ENCODE data around the gene INAVA.

INAVA gene

GRCh38 chr1:200887772-200888348, 6.8 kb upstream of the INAVA start:
- Mint-ChIP-seq H3K36me3 (no peaks in the 10 kb centered on the region), H3K4me3 (no peak overlapping the region), H3K9me3 (no peaks in the 10 kb centered on the region), H3K4me1 (peaks cover 58% of the 10 kb centered on the region), H3K27ac (no peak overlapping the region), H3K27me3 (peaks cover 59% of the 10 kb centered on the region)
- DNase-seq: no peak
- CTCF ChIA-PET: interaction anchor here (0.7 to 2.0 kb wide), 7 partner anchors 10 to 231 kb away, joined by 3 to 13 read pairs (median 3); no protein-coding TSS in a partner anchor

- no peak overlapping the region for H3K27ac Mint-ChIP-seq
- CTCF ChIA-PET: interaction anchor here (0.7 to 2.0 kb wide), 6 partner anchors 11 to 230 kb away, joined by 3 to 13 read pairs (median 3); no protein-coding TSS in a partner anchor
- no peaks in the 10 kb centered on the region for H3K9me3 Mint-ChIP-seq
- peaks cover 58% of the 10 kb centered on the region for H3K4me1 Mint-ChIP-seq
- H3K4me3 Mint-ChIP-seq: no peak overlapping the region
- peak; percentile 78 for DNase-seq
- peaks cover 64% of the 10 kb centered on the region for H3K27me3 Mint-ChIP-seq
- no peaks in the 10 kb centered on the region for H3K36me3 Mint-ChIP-seq
Observed at GRCh38 chr1:200888349-200888838, 6.3 kb upstream of the INAVA start.

DNA sequence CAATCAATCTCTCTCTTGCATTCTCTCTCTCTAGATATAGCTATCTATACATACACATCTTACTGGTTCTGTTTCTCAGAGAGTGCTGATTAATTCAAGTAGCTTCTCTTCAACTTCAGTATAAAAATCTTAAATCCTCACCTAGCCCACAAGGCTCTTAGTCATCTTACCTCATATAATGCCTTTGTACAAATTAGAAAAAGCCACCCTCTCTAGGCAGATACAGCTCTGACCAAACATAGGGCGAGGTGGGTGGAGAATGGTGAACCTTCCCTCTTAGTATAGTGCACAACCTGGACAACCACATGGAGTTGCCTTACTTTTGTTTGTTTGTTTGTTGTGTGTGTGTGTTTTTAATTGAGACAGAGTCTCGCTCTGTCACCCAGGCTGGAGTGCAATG, 5.1 kb upstream of the INAVA start:
- CTCF ChIA-PET: interaction anchor here (2.0 kb wide), 1 partner anchor 12 kb away, joined by 13 read pairs; no protein-coding TSS in a partner anchor
- Mint-ChIP-seq H3K27me3 (peaks cover 75% of the 10 kb centered on the region), H3K27ac (no peak overlapping the region), H3K36me3 (no peaks in the 10 kb centered on the region), H3K9me3 (no peaks in the 10 kb centered on the region), H3K4me3 (no peak overlapping the region), H3K4me1 (peaks cover 58% of the 10 kb centered on the region)
- no peak for DNase-seq

- H3K9me3 Mint-ChIP-seq: no peaks in the 10 kb centered on the region
- H3K27ac Mint-ChIP-seq: no peak overlapping the region
- no peaks in the 10 kb centered on the region for H3K36me3 Mint-ChIP-seq
- DNase-seq: no peak
- no peak overlapping the region for H3K4me3 Mint-ChIP-seq
- CTCF ChIA-PET: no interaction called here
- peaks cover 80% of the 10 kb centered on the region for H3K27me3 Mint-ChIP-seq
- H3K4me1 Mint-ChIP-seq: peaks cover 58% of the 10 kb centered on the region
Observed at GRCh38 chr1:200890027-200890426, 4.7 kb upstream of the INAVA start.

DNA sequence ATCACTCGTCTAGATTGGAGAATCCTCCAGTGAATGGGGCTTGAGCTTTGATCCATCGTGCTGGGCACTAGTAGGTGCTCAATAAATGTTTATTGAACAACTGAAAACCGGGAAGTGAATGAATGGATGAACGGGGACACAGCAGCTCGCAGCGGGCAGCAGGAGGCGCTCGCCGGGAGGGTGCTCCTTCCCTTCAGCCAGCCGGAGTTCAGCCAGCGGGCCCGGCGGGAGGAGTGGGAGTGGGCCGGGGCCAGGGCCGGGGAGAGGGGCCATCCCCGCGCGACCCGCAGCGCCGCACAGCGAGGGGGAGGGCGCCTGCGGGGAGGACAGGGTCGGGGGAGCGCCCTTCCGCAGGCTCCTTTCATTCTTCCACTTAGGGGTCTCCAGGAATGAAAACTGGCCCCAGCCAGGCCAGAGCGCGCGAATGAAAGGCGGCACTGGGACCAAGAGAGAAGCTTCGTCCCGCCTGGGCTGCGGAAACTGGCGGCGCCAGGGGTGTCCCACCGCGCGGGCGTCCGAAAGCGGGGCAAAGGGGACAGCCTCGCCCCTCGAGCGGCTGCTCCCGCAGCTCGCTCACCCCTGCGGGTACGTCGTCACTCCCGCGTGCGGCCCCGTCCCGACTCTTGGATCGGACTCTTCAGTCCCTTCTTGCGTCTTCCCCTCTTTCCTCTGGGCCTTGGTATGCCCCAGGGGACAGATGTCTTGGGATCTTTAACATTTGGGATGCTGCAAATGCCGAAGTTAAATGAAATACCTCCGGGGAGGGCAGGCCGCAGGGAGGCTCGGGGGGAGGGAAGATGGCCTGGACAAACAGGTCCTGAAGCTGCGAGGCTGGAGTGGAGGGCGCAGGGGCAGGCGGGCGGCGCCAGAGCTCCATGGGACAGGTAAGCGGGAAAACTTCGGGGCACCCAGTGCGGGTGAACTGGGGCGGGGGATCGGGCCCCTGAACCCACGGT, 3.6 kb upstream of the INAVA start:
- no peaks in the 10 kb centered on the region for H3K9me3 Mint-ChIP-seq
- CTCF ChIA-PET: interaction anchor here (0.6 kb wide), 1 partner anchor 14 kb away, joined by 3 read pairs; no protein-coding TSS in a partner anchor
- no peak overlapping the region for H3K27ac Mint-ChIP-seq
- no peaks in the 10 kb centered on the region for H3K36me3 Mint-ChIP-seq
- DNase-seq: peak; percentile 31
- peaks cover 53% of the 10 kb centered on the region for H3K4me1 Mint-ChIP-seq
- peaks cover 87% of the 10 kb centered on the region for H3K27me3 Mint-ChIP-seq
- peak overlapping the region; percentile 62 for H3K4me3 Mint-ChIP-seq

GRCh38 chr1:200891774-200892157, 2.9 kb upstream of the INAVA start:
- DNase-seq: no peak
- Mint-ChIP-seq H3K4me3 (peak overlapping the region; percentile 23), H3K36me3 (no peaks in the 10 kb centered on the region), H3K27ac (no peak overlapping the region), H3K9me3 (no peaks in the 10 kb centered on the region), H3K27me3 (peaks cover 91% of the 10 kb centered on the region), H3K4me1 (peaks cover 49% of the 10 kb centered on the region)
- CTCF ChIA-PET: no interaction called here

- Mint-ChIP-seq H3K4me1 (peaks cover 43% of the 10 kb centered on the region), H3K27ac (no peak overlapping the region), H3K4me3 (no peak overlapping the region), H3K27me3 (peaks cover 93% of the 10 kb centered on the region), H3K36me3 (no peaks in the 10 kb centered on the region), H3K9me3 (no peaks in the 10 kb centered on the region)
- CTCF ChIA-PET: no interaction called here
- DNase-seq: no peak
Observed at GRCh38 chr1:200892546-200892945, 2.2 kb upstream of the INAVA start.

- Mint-ChIP-seq H3K27me3 (peaks cover 93% of the 10 kb centered on the region), H3K9me3 (no peaks in the 10 kb centered on the region), H3K36me3 (no peaks in the 10 kb centered on the region), H3K4me1 (peaks cover 38% of the 10 kb centered on the region), H3K27ac (no peak overlapping the region), H3K4me3 (no peak overlapping the region)
- DNase-seq: no peak
- CTCF ChIA-PET: no interaction called here
Observed at GRCh38 chr1:200892958-200893357, 1.7 kb upstream of the INAVA start.

DNA sequence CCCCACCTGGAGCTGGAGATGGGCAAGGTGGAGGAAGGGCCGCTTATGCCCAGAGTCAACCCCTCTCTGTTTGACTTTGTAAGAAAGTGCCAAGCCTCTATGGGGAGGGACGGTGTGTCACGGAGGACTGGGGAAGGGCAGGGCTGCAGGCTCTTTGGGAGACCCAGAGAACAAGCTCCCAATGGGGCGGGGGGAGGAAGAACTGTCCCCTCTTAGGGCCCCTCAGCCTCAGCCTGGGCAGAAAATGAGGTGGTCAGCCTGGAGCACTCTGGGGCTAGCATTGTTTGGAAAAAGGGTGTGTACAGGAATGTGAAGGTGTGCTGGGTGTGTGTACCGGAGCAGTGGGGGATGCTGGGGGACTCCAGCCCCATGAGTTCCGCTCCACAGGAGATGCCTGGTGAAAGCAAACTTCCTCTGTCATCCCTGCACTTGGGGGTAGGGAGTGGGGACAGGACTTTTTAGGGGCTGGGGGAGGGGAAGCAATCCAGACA, 1.2 kb upstream of the INAVA start:
- Mint-ChIP-seq H3K4me1 (peaks cover 33% of the 10 kb centered on the region), H3K9me3 (no peaks in the 10 kb centered on the region), H3K27me3 (peaks cover 93% of the 10 kb centered on the region), H3K27ac (no peak overlapping the region), H3K36me3 (no peaks in the 10 kb centered on the region), H3K4me3 (no peak overlapping the region)
- CTCF ChIA-PET: no interaction called here
- no peak for DNase-seq

- Mint-ChIP-seq H3K27ac (no peak overlapping the region), H3K4me3 (no peak overlapping the region), H3K36me3 (no peaks in the 10 kb centered on the region), H3K9me3 (no peaks in the 10 kb centered on the region), H3K4me1 (peaks cover 15% of the 10 kb centered on the region), H3K27me3 (peaks cover 95% of the 10 kb centered on the region)
- no peak for DNase-seq
- CTCF ChIA-PET: interaction anchor here (1.5 kb wide), 1 partner anchor 76 kb away, joined by 3 read pairs; no protein-coding TSS in a partner anchor
Observed at GRCh38 chr1:200895443-200895789, 716 bp downstream of the INAVA start.

GRCh38 chr1:200895801-200896530, 1.3 kb downstream of the INAVA start:
- DNase-seq: no peak
- H3K4me3 Mint-ChIP-seq: no peak overlapping the region
- H3K27ac Mint-ChIP-seq: no peak overlapping the region
- H3K27me3 Mint-ChIP-seq: peaks cover 95% of the 10 kb centered on the region
- CTCF ChIA-PET: interaction anchor here (1.5 kb wide), 1 partner anchor 75 kb away, joined by 3 read pairs; no protein-coding TSS in a partner anchor
- H3K36me3 Mint-ChIP-seq: no peaks in the 10 kb centered on the region
- H3K4me1 Mint-ChIP-seq: peaks cover 10% of the 10 kb centered on the region
- no peaks in the 10 kb centered on the region for H3K9me3 Mint-ChIP-seq

GRCh38 chr1:200896531-200897196, 2.0 kb downstream of the INAVA start:
- CTCF ChIA-PET: interaction anchor here (1.4 to 1.5 kb wide), 2 partner anchors 75 kb away, joined by 3 to 4 read pairs; no protein-coding TSS in a partner anchor
- peaks cover 6% of the 10 kb centered on the region for H3K4me1 Mint-ChIP-seq
- no peak for DNase-seq
- H3K4me3 Mint-ChIP-seq: no peak overlapping the region
- no peak overlapping the region for H3K27ac Mint-ChIP-seq
- no peaks in the 10 kb centered on the region for H3K9me3 Mint-ChIP-seq
- H3K36me3 Mint-ChIP-seq: no peaks in the 10 kb centered on the region
- peaks cover 95% of the 10 kb centered on the region for H3K27me3 Mint-ChIP-seq

DNA sequence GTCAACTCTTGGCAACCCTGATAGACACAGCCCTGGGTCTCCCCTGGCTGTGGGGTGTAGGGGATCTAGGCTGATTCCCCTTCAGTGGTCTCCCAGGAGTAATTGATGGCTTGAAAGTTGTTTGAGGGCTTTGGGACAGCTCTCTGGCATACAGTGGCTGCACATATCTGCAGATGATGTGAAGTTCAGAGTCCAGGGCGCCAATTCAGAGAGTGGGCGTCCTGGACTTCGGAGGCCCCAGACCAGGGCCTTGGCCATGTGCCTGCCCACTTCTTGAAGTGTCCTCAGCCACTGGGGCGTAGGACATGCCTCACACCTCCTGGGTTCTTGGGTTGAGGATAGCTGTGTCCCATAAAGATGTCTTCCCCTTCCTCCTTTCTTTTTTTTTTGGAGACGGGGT, 2.6 kb downstream of the INAVA start:
- H3K9me3 Mint-ChIP-seq: no peaks in the 10 kb centered on the region
- no peaks in the 10 kb centered on the region for H3K36me3 Mint-ChIP-seq
- H3K4me3 Mint-ChIP-seq: no peak overlapping the region
- CTCF ChIA-PET: interaction anchor here (1.4 kb wide), 1 partner anchor 74 kb away, joined by 4 read pairs; no protein-coding TSS in a partner anchor
- H3K4me1 Mint-ChIP-seq: peaks cover under 1% of the 10 kb centered on the region
- H3K27ac Mint-ChIP-seq: no peak overlapping the region
- H3K27me3 Mint-ChIP-seq: peaks cover 95% of the 10 kb centered on the region
- DNase-seq: no peak

All from activated naive CD4-positive, alpha-beta T cell treated with anti-CD3 and anti-CD28 coated beads, Interleukin-2, amount 10 ng/mL, durations not matched to agents 7 days and 5 days (primary cell).